HG02852 (cell line): ENCODE measurements around the gene LRRC51.
"Not testable (repeated sequence)": the region's sequence is repeated elsewhere in the genome, so short reads cannot be mapped to it uniquely, and the experiment has no call there.

Experiments
- ATAC-seq: cut with Tn5 transposase; IDR thresholded peaks from one replicate; pipeline ENCODE4 v1.9.1; 2021; ENCODE audit warnings: mild to moderate bottlenecking, moderate library complexity; ENCODE audit not compliant: unreplicated experiment

LRRC51 gene

DNA sequence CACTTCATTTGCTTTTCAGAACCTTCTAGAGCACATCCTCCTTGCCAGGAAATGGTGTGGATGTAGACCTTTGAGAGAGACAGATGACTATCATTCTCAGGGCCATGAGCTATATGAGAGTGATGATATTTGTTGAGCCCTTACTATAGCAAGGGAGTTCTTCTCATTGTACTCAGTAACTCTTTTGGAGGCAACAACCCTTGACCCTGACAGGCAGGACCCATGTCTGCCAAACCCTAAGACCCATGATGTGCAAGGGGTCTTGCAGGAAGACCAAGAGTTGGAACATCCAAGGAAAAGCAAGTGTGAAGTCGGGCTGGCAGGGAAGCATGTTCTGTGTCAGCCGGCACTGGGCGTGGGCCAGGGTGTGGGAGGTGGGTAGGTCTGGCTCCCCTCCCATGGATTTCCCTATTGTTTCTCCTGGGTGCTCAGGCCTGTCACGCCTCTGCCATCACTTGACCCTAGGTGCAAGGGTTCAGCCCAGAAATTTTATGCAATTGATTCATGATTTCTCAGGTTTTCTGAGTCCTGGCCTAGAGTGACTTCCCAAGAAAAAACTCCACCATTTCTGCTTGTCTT, 56.1 kb downstream of the LRRC51 start:
- no peak for ATAC-seq

- no peak for ATAC-seq
Measured at GRCh38 chr11:72138821-72139390, 58.3 kb downstream of the LRRC51 start.

GRCh38 chr11:72139500-72139899, 58.9 kb downstream of the LRRC51 start:
- ATAC-seq = no peak

DNA sequence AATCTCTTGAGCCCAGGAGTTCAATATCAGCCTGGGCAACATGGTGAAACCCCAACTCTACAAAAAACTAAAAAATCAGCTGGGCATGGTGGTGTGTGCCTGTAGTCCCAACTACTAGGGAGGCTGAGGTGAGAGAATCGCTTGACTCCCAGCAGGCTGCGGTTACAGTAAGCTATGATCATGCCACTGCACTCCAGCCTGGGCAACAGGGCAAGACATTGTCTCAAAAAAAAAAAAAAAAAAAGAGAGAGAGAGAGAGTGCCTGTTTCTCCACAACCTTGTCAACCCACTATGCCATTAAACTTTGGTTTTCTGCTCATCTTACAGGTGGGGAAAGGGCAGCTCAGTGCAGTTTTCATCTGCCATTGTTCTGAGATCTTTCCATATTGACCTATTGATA, 60.0 kb downstream of the LRRC51 start:
- no peak for ATAC-seq

DNA sequence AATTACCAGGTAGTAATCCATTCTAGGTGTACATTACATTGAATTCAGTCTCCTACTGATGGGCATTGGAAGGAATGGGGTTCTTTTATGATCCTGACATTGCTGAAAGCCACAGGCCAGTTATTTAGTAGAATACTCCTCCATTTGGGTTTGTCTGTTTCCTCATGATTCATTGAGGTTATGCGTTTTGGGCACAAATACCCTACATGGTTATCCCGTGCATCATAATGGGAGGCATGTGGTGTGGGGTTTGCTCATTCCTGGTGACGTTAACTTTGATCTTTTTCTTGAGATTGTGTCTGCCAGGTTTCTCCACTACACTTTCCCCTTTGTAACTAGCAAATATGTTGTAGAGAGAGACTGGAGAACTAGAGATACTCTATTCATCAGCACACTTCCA, 60.4 kb downstream of the LRRC51 start:
- no peak for ATAC-seq

DNA sequence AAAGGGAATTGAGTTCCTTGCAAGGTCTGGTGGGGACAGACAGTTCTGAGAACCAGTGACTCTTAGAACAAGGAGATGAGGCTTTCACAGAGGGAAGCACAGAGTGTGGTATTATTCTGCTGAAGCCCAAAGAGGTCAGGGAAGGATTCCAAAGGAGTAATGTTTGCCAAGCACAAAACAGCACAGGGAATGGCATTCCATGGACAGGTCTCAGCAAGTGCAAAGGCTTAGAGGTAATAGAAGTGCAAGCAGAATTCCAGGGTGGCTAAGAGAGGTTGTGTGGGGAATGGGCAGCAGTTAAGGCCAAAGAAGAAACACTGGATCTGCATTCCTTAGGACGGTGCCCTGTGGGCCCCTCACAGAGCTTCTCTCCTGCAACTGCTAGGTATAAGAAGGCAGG, 61.4 kb downstream of the LRRC51 start:
- ATAC-seq = not testable (repeated sequence)

DNA sequence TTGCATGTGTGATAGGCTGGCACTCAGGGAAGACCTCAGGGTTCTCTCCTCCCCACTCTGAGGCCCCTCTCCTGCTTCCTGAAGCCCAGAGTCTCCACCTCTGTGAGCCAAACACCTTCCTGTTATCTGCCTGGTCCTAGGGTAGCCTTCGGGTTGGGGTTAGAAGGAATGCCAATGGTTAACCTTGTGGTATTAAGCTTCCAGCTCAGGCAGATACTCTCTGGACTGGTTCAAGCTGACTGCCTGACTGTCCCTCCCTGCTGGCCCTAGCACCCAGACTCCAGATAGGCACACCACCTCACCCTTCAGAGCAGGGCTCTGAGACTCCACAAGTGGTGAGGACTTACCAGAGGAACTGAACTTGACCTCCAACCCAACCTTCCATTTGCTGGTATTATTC, 61.9 kb downstream of the LRRC51 start:
- ATAC-seq = not testable (repeated sequence)

DNA sequence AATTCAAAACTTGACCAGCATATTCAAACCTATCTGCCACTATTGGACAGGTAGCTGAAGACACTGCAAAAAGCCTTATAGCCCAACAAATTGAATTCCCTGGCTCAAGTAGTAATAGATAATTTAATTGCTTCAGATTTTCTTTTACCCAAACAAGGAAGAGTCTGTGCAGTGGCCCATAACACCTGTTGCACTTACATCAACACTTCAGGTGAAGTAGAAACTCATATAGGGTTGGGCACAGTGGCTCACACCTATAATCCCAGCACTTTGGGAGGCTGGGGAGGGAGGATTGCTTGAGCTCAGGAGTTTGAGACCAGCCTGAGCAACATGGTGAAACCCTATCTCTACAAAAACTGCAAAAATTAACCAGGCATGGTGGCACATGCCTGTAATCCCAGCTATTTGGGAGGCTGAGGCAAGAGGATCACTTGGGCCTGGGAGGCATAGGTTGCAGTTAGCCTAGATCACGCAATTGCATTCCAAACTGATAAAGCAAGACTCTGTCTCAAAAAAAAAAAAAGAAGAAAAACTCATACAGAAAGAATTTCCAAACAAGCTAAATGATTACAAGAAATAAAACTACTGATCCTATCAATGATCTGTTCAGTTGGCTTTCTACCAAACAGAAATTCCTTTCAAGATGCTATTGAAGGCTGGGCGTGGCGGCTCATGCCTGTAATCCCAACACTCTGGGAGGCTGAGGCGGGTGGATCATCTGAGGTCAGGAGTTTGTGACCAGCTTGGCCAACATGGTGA, 64.3 kb downstream of the LRRC51 start:
- no peak for ATAC-seq
